Amniotic stem cell (primary cell): ENCODE results near the gene UNC13A.
"Not testable (repeated sequence)": the region's sequence is repeated elsewhere in the genome, so short reads cannot be mapped to it uniquely, and the experiment has no call there.

Source experiments
- DNase-seq: peaks from one replicate; lab custom pipeline; 2025; lab: John Stamatoyannopoulos, UW

The UNC13A gene

DNA sequence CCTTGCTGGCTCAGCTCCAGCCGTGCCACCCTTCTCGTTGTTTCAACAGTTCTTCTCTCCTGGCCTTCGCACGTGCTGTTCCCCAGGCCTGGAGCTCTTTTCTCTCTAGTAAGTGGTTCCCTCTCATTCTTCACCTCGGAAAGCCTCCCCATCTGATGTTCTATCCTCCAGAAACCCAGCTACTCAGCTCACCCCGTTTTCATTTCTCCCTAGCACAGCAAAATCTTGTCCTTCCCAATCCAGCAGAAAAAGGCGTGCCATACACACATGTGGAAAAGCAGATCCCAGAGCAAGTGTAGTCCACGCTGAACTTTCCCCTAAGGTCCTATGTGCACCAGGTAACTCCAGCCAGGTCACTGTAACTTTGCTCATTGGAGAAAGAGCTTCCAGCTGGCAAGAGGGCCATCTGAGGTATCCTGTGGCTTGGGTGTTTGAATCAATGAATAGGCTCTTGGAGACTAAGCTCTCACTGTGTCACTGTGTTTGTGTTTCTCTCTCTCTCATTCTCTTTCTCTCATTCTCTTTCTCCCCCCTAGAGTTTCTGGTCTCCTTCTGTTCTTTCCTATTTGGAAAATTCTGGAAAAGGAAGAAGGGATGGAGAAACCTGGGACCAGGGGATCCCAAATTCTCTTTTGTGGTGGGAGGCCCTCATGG, 83.7 kb downstream of the UNC13A start:
- no peak for DNase-seq

DNA sequence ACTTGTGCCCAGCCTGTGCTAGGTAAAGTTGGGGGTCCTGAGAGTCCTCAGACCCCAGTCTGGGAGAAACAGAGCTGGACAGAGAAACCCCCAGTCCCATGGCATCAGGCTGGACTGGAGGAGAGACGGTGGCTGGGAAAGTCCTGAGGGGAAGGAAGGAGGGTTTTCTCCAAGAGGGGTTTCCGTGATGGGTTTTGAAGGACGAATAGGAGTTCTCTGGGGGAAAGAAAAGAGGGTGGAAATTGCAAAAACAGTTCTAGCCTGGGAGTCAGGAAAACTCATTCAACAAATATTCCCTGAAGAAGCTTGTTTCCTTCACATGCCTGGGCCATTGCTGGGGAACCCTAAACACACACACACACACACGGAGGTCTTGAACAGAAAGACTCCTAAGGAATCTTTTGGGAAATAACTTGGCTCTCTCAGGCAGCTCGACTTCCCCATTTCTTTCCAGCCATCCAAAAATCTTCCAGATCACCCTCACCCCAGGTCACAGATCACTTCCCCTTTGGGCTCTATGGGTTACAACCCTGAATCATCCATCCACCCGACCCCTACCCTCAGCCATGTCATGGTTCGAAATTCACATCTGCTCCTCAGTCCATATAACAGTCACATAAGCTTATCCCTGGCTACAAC, 85.2 kb downstream of the UNC13A start:
- DNase-seq, result no peak

DNA sequence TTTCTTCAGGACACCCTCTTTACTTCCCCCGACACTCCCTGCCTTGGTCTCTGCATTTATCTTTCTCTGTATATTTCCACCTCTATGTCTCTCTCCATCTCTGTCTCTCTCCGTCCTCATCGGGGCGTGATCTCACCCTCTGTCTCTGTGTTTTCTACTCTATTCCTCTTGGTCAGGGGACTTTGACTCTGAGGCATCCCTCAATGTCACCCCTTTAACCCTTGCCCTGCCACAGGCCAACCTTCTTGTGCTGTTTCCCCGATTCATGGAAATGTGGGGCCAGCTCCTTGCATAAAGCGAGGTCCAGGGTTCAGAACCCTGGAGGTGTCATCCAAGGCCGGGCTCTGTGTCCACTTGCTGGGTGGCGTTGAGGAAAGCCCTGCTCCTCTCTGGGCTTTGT, 85.9 kb downstream of the UNC13A start:
- DNase-seq, result no peak

DNA sequence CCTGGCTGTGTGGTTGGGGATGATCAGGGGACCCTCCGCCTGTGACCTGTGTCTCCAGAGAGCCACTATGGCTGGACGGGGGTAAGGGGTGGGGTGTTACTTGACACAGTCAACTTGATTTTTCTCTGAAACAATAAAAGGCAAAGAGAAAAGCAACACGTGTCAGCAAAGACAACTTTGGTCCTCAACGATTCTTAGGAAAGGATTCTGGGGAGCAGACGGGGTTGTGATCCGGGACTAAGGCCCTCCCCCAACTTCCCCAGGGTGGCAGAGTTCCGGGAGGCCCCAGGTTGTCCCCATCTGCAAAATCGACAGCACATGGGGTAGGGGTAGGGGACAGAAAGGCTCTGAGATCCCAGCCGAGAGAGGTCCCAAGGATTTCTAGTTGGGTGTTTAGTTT, 86.5 kb downstream of the UNC13A start:
- no peak for DNase-seq

DNA sequence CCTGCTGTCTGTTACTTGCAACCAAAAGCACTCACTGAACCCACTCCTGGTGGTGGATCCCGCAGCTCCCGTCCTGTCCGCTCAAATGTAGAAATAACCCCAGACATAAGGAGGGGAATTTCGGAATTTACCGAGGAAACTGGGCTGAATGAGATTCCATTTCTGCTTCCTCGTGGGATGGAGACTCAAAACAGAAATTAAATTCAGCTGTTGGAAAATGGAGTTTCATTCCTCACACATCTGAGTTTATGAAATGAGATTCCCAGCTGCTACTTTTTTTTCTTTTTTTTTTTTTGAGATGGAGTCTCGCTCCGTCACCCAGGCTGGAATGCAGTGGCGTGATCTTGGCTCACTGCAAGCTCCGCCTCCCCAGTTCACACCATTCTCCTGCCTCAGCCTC, 88.4 kb downstream of the UNC13A start:
- DNase-seq, result no peak

DNA sequence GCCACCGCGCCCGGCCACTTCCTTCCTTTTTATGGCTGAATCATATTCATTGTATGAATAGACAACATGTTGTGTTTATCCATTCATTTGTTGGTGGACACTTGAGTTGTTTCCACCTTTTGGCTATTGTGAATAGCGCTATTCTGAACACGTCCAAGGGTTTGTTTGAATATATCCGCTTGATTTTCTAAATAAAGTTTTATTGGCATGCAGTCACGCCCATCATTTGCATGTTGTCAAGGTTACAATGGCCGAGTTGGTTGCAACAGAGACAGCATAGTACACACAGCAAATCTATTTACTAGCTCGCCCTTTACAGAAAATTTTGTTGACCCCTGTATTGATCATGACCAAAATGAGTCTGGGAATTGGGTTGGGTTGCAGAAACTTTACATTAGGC, 89.2 kb downstream of the UNC13A start:
- no peak for DNase-seq

DNA sequence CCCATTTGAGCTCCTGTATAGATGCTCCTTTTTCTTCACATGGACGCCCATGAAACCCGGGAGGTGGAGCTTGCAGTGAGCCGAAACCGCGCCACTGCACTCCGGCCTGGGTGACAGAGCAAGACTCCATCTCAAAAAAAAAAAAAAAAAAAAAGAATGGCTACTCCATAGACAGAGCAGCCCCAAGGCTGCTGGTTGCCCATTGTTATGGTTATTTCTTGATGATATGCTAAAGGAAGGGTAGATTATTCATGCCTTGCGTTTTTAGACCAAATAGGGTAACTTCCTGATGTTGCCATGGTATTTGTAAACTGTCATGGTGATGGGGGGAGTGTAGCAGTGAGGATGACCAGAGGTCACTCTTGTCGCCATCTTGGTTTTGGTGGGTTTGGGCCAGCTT, 90.1 kb downstream of the UNC13A start:
- not testable (repeated sequence) for DNase-seq

DNA sequence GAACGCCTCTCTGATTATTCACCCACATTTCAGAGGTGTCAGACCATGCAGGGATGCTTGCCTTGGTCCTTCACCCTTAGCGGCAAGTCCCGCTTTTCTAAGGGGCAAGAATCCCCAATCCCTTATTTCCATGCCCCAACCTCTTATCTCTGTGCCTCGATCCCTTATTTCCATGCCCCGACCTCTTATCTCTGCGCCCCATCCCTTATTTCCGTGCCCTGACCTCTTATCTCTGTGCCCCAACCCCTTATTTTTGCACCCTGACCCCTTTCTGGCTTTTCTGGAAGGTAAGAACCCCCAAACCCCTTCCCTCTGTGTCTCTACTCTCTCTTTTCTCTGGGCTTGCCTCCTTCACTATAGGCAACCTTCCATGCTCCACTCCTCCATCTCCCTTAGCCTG, 93.9 kb downstream of the UNC13A start:
- not testable (repeated sequence) for DNase-seq

DNA sequence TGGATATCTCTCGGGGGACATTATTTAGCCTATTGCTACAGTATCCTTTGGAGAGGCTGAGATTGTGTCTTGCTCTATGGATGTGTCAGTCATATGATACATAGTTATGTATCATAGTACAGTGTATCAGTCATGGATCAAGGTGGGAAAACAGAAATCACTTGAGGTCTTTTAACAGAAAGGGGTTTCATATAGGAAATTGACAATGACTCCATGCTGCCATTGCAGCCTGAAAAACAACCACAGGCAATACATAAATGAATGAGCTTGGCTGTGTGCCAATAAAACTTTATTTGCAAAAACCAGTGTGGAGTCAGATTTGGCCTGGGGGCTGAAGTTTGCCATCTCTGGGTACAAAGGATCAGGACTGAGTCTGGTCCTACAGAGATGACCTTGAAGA, 97.3 kb downstream of the UNC13A start:
- no peak for DNase-seq

DNA sequence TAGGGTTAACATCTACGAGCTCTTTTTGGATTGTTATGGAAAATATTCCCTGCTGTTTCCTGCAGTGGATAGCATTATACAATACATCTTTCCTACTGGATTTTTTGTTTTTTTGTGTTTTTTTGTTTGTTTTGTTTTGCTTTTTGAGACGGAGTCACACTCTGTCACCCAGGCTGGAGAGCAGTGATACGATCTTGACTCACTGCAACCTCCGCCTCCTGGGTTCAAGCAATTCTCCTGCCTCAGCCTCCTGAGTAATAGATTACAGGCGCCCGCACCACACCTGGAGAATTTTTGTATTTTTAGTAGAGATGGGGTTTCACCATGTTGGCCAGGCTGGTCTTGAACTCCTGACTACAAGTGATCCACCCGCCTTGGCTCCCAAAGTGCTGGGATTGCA, 102.8 kb downstream of the UNC13A start:
- DNase-seq, result not testable (repeated sequence)

DNA sequence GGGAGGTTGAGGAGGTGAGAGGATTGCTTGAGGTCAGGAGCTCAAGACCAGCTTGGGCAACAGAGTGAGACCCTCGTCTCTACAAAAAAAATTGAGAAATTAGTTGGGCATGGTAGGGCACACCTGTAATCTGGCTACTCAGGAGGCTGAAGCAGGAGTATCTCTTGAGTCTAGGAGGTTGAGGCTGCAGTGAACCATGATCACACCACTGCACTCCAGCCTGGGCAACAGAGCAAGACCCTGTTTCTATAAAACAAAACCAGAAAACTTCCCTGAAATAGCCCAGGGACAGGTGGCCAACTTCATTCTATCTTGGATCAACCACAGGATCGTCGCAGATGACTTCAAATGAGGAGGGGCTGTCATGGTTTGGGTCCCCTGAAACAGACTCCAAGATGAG, 104.0 kb downstream of the UNC13A start:
- no peak for DNase-seq

DNA sequence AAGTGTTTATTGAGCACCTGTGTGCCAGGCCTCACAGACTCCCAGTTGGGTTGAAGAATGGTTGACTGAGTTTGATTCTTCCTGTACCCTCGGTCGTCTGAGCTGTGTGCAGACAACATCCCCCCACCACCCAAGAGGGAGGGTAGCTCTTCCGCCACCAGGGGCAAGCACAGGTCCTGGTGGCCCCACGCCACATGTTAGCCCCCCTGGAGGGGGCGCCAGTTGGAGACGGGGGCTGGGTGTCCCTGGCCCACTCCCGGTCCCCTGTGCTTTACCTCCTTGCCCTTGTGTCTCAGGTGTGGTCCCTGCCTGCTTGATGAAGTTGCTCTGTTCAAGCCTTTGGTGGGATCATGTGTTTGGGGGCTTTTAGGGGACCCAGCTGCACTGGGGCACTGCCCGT, 105.5 kb downstream of the UNC13A start:
- DNase-seq, result no peak

DNA sequence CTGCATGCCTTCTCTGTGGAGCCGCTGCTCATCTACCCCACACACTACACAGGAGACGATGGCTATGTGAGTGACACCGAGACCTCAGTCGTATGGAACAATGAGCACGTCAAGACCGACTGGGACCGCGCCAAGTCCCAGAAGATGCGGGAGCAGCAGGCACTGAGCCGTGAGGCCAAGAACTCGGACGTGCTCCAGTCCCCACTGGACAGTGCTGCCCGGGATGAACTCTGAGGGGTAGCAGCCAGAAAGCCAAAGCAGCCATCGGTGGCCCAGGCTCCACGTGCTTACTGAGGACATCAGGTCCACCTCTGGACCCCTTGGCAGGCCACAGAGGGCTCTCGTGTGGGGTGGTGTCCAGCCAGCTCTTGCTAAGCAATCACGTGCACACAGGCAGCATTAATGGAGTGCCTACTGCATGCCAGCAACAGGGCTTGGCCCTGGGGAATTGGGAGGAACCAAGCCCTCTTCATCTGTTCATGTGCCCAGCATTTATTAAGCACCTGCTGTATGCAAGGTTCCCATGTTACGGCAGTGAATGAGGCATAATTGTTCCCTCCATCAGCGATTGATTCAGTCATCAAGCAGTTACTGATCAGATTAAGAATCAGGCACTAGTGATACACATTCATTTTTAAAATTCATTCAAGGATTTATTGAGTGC, 106.8 kb downstream of the UNC13A start:
- DNase-seq, result no peak

DNA sequence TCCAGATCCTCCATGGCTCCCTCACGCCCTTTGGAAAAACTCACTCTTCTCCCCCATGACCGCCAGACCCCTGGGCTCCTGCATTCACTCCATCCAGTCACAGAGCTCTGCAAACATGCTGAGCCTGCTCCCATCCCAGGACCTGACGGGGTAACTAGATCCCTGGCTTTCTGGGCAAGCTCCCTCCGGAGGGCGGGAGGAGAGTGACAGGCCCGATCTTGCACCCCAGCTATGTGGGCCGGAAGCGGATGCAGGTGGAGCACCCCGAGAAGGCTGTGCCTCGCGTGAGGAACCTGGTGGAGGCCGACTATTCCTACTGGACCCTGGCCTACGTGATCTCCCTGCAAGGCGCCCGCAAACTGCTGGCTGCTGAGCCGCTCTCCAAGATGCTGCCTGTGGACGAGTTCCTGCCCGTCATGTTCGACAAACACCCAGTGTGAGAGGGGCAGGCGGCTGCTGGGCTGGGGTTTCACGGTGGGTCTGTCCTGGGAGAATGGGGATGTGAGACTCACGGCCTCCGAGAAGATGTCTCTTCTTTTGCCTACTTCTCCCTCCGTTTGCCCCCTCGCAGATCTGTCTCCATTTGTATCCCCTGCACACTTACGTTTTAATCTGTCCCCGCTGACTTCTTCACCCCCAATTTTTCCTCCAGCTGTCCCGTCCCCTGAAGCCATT, 107.5 kb downstream of the UNC13A start:
- no peak for DNase-seq

DNA sequence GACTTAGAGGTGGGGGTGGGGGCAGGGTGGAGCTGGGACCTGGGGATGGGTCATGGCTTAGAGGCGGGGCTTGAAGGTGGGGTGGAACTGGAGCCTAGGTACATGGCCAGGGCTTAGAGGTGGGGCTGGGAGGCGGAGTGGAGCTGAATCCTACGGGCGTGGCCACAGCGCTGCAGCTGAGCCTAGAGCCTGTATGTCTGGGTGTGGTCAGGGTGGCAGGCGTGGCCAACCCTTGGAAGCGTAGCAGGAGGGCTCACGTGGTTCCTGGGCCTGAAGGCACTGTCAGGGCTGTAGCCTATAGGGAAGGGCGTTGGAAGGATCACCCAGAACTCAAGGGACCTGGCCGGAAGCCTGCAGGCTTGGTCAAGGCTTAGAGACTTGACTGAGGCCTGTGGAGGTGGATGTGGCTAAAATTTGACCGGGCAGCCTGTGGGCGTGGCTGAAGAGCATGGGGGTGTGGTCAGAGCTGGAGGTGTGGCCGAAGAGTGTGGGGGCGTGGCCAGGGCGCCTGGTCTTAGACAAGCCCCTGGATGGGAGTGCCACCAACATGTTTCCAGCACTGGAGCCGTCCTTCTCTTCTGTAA, 108.4 kb downstream of the UNC13A start:
- no peak for DNase-seq

DNA sequence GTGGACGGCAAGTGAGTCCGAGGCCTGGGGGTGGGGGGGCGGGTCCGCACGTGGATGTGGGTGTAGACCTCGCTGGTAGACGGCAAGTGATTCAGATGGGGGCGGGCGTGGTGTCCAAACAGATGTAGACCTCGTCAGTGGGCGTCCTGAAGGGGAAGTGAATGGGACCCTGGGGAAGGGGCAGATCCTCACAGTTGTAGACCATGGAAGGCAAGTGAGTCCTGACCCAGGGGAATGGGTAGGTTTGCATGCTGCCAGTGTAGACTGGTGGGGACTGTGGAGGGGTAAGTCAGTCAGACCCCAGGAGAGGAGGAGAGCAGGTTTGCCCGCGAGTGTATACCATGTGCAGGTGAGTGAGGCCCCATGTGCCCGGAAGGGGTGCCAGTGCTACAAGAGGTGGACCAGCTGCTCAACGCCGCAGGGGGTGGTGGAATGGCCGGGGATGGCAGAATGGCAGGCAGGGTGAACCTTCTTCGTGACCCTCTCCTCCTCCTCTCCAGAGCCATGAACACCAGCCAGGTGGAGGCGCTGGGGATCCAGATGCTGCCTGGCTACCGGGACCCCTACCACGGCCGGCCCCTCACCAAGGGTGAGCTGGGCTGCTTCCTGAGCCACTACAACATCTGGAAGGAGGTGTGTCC, 110.6 kb downstream of the UNC13A start:
- no peak for DNase-seq

DNA sequence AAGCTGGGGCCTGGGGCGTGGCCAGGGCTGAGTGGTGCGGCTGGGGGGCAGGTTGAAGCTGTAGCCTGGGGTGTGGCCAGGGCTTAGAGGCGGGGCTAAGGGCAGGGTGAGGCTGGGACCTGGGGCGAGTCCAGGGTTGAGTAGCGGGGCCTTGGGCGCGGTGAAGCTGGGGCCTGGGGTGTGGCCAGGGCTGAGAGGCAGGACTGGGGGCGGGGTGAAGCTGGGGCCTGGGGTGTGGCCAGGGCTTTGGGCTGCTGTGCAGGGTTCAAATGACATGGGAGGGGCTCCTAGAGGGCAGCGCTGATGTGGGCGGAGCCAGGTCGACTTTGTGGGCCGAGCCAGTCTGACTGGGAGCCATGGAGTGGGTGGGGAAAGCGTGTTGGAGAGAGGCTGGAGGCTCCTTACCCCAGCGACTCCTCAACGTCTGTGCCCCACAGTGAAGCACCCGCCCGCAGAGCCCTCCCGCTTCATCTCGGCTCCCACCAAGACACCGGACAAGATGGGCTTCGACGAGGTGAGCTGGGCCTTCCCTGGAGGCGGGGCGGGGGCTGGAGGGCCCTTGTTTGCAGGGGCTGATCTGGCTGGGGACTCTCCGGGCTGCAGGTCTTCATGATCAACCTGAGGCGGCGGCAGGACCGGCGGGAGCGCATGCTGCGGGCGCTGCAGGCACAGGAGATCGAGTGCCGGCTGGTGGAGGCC, 111.2 kb downstream of the UNC13A start:
- no peak for DNase-seq

DNA sequence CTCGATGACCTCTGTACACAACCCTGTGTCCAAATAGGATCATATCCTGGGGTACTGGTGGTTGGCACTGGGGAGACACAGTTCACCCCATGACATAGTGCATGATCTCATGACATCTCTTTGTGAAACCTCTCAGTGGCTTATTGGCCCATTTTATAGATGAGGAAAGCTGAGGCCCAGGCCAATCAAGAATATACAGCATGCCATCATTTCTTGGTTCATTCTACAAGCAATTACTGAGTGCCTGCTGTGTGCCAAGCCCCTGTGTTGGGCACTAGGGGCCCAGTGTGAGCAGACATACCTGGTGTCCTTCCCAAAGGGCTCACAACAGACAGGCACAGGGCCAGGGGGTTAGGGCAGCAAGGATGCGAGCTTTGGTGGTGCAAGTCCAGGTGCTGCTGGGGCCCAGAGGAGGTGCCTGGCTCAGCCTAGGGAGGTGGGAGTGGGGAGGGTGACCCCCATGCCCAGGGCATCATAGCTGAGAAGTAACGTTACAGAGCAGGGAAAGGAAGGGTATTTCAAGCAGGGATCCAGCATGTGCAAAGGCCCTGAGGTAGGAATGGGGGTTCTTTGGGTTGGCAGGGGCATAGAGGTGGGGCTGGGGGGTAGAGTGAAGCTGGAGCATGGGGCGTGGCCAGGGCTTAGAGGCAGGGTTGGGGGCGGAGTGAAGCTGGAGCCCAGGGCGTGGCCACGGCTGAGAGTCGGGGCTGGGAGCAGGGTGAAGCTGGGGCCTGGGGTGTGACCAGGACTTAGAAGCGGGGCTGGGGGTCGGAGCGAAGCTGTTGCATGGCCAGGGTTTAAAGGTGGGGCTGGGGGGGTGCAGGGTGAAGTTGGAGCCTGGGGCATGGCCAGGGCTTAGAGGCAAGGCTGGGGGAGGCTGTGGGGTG, 112.0 kb downstream of the UNC13A start:
- no peak for DNase-seq

DNA sequence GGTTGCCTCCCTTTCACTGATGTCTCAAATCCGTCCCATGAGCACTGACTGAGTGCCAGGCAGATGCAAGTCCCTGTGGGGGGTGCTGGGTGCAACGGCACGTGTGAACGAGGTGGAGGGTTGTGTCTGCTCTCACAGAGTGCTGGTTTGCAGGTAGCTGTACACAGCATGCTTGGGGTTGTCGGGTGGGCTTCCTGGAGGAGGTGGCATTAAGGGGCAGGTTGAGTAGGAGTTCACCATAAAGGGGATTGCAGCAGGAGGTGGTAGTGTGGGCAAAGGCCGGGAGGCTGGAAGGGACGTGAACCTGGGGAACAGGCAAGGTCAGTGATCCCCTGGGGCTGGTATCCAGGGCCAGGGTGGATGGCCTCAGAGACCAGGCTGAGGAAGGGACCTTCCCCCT, 115.5 kb downstream of the UNC13A start:
- no peak for DNase-seq

DNA sequence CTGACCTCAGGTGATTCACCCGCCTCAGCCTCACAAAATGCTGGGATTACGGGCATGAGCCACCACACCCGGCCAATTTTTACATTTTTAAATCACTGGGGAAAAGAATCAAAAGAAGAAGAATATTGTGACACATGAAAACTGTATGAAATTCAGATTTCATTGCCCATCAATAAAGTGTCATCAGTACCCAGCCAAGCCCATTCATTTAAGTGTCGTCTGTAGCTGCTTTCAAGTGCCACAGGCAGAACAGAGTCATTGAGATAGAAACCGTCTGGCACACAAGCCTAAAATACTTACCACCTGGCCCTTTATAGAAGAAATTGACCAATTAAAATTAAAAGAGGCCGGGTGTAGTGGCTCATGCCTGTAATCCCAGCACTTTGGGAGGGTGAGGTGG, 117.4 kb downstream of the UNC13A start:
- no peak for DNase-seq

DNA sequence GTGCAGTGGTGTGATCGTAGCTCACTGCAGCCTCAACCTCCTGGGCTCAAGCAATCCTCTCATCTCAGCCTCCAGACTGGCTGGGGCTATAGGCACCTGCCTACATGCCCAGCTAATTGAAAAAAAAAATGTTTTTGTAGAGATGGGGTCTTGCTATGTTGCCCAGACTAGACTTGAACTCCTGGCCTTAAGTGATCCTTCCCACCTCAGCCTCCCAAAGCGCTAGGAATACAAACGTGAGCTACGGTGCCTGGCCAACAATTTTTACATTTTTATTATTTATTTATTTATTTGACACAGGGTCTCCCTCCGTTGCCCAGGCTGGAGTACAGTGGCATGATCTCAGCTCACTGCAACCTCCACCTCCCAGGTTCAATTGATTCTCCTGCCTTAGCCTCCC, 117.9 kb downstream of the UNC13A start:
- DNase-seq, result not testable (repeated sequence)
